Kasumi-1 (cell line): ENCODE data around the gene TLE3.
A peak's percentile ranks its signal among the peaks of the same experiment; 100 is the strongest.

ENCODE experiments used
- DNase-seq, 2 experiments: peaks; one replicate each; lab custom pipeline; 2025; lab: John Stamatoyannopoulos, UW

The TLE3 gene

GRCh38 chr15:70099167-70099966 is 1.6 kb upstream of the TLE3 start:
- peak; percentile 97 for DNase-seq

- no peak for DNase-seq
Observed at GRCh38 chr15:70098461-70099166, 897 bp upstream of the TLE3 start.

DNA sequence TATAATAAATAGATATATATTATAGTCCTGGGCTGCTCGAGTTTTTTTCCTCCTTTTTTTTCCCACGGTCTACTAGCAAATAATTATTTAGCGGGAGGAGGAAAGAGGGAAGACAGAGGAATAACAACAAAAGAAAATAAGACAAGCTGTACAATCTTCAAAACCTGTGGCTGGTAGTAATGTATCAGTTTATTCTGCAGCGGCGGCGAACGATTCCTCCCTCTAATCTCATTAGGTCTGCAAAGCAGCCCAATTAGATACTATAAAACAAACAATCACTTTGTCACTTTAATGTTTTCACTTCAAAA is 390 bp upstream of the TLE3 start:
- DNase-seq = no peak

DNA sequence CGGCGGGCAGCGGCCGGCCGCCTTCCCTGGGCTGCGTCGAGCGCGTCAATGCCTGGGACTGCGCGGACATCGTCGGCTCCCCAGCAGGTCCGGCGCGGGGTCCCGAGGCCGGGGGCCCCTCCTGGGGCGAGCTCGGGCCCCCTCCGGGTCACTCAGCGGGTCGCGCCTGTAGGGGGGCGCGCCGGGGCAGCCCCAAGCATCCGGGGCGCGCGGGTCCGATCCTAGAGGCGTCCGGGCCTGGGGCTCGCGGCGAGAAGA is 725 bp downstream of the TLE3 start:
- DNase-seq = no peak

DNA sequence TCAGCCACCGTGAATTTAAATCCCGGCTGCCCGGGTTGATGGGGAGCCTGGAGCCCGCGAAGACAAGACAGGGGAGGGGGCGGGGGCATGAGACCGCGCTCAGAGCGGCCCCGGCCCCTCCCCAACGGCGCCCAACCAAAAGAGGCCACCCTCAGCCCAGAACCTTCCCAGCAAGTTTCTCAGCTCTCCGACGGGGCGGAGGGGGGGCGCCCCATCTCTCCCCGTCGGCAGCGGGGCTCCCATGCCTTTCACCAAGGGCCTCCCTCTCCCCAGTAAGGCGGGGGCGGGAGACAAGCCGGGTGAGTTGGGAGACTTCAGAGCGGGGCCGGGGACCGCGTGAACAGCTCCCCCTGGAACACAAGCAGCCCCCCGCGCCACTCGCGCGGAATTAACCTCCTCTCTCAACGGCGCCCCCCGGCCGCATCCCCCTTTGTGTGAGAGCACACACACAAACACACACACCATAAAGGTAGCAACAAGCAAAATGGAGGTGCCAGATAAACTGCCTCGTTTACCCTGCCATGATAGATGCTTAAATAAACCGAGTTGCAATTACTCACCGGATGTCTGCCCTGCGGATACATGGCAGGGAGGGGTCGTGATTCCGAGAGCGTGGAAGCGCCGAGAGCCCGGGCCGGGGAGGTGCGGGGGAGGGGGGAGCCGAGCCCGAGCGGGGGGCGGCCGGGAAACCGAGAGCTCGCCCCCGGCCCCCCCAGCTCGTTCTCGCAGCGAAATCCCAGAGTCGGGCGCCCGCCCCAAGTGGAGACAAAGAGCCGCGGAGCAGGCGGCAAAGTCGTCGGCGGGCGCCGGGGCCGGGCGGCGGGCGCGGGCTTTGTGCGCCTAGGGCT is 1.3 kb downstream of the TLE3 start:
- peak; percentile 52 to 60 for DNase-seq

GRCh38 chr15:70095408-70096214 is 2.1 kb downstream of the TLE3 start:
- peak; percentile 57 to 60 for DNase-seq

DNA sequence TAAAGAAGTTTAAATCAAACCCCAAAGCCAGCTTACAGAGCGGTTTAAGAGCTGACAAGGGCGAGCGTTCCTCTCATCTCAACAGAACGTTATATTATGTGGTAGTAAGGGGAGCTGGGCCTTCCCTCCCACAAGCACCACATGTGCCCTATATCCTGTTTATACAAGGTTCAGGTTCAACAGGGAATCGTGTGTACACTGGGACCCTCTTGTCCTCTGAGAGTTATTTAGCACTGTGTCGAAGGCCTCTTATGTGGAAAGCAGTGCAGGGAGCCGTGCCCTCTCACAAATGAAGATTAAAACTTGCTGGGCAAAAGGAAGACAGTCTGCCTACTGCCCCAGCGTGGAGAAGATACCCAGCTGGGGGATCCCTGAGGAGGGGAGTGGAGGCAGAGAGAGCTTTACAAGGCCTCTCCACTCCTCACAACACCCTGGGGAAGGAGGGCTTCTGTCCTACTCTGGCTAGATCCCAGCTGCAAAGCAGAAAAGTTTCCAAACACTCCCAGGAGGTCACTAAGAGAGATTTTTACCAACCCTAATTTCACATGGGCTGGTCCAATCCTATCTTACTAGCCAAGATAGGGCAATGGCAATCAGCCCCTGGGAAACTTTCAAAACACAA is 2.9 kb downstream of the TLE3 start:
- peak; percentile 42 to 51 for DNase-seq

DNA sequence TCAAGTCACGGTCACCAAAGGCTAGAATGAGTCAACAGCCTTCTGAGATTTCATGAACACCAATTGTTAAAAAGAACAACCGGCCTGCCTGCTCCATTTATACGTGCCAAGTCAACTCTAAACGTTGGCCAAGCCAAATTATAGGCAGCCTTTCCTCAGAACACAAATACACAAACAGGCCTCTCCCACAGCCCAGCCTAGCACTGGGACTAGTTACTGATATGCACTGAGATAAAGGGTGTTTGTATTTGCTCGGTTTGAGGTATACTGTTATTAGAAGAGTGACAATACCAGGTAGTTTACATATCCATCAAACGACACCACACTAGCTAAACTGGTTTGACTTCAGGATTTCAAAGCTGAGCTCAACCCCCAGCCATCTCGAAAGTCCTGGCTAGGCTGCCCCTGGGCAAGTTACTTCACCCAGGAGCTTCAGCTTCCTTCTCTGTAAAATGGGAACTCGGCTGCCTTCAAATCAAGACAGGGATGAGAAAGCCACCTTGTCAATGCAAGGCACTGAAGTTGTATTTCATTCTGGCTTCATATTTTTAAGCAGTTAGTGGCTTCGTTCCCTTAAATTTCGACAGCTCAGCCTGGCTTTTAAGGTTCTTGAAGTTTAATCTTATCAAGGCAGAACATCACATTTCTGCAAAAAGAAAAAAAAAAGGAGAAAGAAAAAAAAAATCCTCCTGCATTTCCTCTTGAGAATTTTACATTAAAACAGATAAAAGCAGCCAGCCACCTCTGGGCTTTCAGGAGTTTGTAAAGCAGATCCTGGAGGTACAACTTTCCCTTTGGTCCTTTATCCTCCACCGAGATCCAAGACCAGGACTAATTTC is 4.0 kb downstream of the TLE3 start:
- DNase-seq = no peak

- DNase-seq = no peak
Observed at GRCh38 chr15:70093070-70093469, 4.6 kb downstream of the TLE3 start.

DNA sequence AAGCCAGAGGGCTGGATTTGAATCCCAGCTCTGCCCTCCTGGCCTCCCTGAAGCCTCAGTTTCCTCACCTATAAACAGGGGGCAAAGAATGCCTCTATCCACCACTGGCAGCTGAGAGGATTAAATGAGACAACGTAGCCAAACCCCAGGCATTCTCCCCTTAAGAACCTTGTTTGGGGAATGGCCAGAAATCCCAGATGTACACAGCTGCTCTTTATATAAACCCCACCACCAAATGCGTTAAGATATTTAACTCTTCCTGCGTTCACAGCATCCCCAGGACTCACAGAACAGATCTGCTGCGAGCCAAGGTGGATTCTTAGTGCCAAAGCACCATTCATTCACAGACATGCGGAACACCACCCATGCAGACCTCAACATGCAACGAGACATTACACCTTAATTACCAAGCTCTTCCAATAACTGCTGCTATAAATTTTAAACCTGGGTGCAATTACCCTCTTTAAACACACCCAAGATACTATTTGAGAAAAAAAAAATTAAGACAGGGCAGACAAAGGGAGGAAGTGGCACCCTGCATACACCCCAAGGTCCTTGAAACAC is 5.2 kb downstream of the TLE3 start:
- DNase-seq = no peak

- DNase-seq = no peak
Observed at GRCh38 chr15:70091726-70092463, 5.8 kb downstream of the TLE3 start.

- DNase-seq = no peak
Observed at GRCh38 chr15:70090436-70091296, 7.1 kb downstream of the TLE3 start.

- DNase-seq = no peak
Observed at GRCh38 chr15:70089692-70089971, 8.1 kb downstream of the TLE3 start.

GRCh38 chr15:70088887-70089691 is 8.6 kb downstream of the TLE3 start:
- DNase-seq = no peak

- DNase-seq = no peak
Observed at GRCh38 chr15:70088455-70088854, 9.3 kb downstream of the TLE3 start.

GRCh38 chr15:70087708-70088352 is 9.9 kb downstream of the TLE3 start:
- no peak for DNase-seq

- peak; percentile 54 to 72 for DNase-seq
Observed at GRCh38 chr15:70086636-70087035, 11.1 kb downstream of the TLE3 start.

DNA sequence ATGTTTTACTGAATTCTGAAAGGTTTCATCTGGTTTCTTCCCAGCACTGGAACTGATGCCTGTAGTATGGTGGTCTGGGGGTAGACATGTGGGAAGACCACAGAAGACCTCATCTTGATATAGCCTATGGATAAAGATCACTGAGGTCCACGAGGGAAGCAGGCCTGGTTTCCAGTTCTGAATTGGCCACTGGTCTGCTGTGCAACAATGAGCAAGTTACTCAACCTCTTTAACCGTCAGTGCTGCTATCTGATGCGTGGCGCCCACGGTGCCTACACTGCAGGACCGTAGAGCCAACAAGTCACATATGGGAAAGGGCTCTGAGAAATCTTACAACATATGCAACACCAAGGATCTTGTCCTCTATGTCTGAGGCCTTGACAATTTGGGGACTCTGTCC is 13.3 kb downstream of the TLE3 start:
- no peak for DNase-seq
